ENCODE results near the gene ILK. TPM values are rescaled to one million over a fixed set of nuclear protein-coding genes. Genes with fewer than 3 reads are reported as not detected.

Gene ILK
- total RNA-seq, 1 donor from 2014 or later: 118 TPM

GRCh38 chr11:6620636-6621035 lies 17.1 kb downstream of the ILK start:
- DNase-seq (ENCODE audit: low read depth): no peak
- no peak overlapping the region for H3K4me3 ChIP-seq (ENCODE audit: low read depth, low read length)
- no peak for TF ChIP-seq CTCF (conservative IDR thresholded peaks at IDR 0.05; ENCODE audit: low read depth, low read length)

GRCh38 chr11:6621711-6622211 lies 18.2 kb downstream of the ILK start:
- no peak overlapping the region for H3K4me3 ChIP-seq (ENCODE audit: low read depth, low read length)
- DNase-seq (ENCODE audit: low read depth): no peak
- TF ChIP-seq CTCF (conservative IDR thresholded peaks at IDR 0.05; ENCODE audit: low read depth, low read length): no peak

GRCh38 chr11:6622261-6623171 lies 18.9 kb downstream of the ILK start:
- DNase-seq (ENCODE audit: low read depth): no peak
- H3K4me3 ChIP-seq (ENCODE audit: low read depth, low read length): no peak overlapping the region
- no peak for TF ChIP-seq CTCF (conservative IDR thresholded peaks at IDR 0.05; ENCODE audit: low read depth, low read length)

GRCh38 chr11:6623391-6624363 lies 20.1 kb downstream of the ILK start:
- no peak for TF ChIP-seq CTCF (conservative IDR thresholded peaks at IDR 0.05; ENCODE audit: low read depth, low read length)
- DNase-seq (ENCODE audit: low read depth): no peak

GRCh38 chr11:6625156-6625831 lies 21.7 kb downstream of the ILK start:
- no peak overlapping the region for H3K4me3 ChIP-seq (ENCODE audit: low read depth, low read length)
- no peak for TF ChIP-seq CTCF (conservative IDR thresholded peaks at IDR 0.05; ENCODE audit: low read depth, low read length)
- DNase-seq (ENCODE audit: low read depth): no peak

More at GRCh38 chr11:6623391-6624363, 20.1 kb downstream of the ILK start:
- H3K4me3 ChIP-seq (ENCODE audit: low read depth, low read length): no peak overlapping the region

- no peak for TF ChIP-seq CTCF (conservative IDR thresholded peaks at IDR 0.05; ENCODE audit: low read depth, low read length)
- H3K4me3 ChIP-seq (ENCODE audit: low read depth, low read length): no peak overlapping the region
- DNase-seq (ENCODE audit: low read depth): no peak
These were observed 22.4 kb downstream of the ILK start for GRCh38 chr11:6625832-6626420.
